ENCODE measurements around the gene ANKRD45.

Gene ANKRD45

GRCh38 chr1:173714759-173715537, 45.3 kb upstream of the ANKRD45 start, which contains the start of gene KLHL20:
TSS of gene KLHL20 (plus strand) at chr1:173714981. CDS start at chr1:173716044, 1,063 bp downstream.
- TF ChIP-seq GABPA (IDR thresholded peaks at IDR 0.05; ENCODE audit: low read depth) (peak; percentile 99), SPI1 (IDR thresholded peaks at IDR 0.05; ENCODE audit: borderline replicate concordance, low read depth) (peak; percentile 17; the same call in 1 of the 2 replicates), POLR2AphosphoS5 (IDR thresholded peaks at IDR 0.05; ENCODE audit: low read depth) (peak; percentile 93), CTCF (IDR thresholded peaks at IDR 0.05; ENCODE audit: insufficient read depth, low read length) (no peak), REST (IDR thresholded peaks at IDR 0.05; ENCODE audit: insufficient replicate concordance, low read depth) (no peak)
- peak within 1 kb of the TSS; percentile 83 for H3K27ac ChIP-seq (replicated peaks)
- DNase-seq (ENCODE audit: low read depth in 1 of 2, low spot score in 1 of 2) = peak; percentile 71 to 92

GRCh38 chr1:173714441-173714758, 44.7 kb upstream of the ANKRD45 start:
- H3K27me3 ChIP-seq (ENCODE audit: insufficient read depth, poor library complexity, severe bottlenecking) = no peaks in the 10 kb centered on the region
- H3K4me3 ChIP-seq (replicated peaks; ENCODE audit: insufficient read depth, low read length) = peak overlapping the region; percentile 48
- TF ChIP-seq GABPA (IDR thresholded peaks at IDR 0.05; ENCODE audit: low read depth) (no peak), POLR2AphosphoS5 (IDR thresholded peaks at IDR 0.05; ENCODE audit: low read depth) (no peak), CTCF (IDR thresholded peaks at IDR 0.05; ENCODE audit: insufficient read depth, low read length) (no peak), SPI1 (IDR thresholded peaks at IDR 0.05; ENCODE audit: borderline replicate concordance, low read depth) (no peak), REST (IDR thresholded peaks at IDR 0.05; ENCODE audit: insufficient replicate concordance, low read depth) (no peak)
- peak overlapping the region; percentile 83 for H3K27ac ChIP-seq (replicated peaks)
- no peak for DNase-seq (ENCODE audit: low read depth in 1 of 2, low spot score in 1 of 2)

More at GRCh38 chr1:173714759-173715537, 45.3 kb upstream of the ANKRD45 start, which contains the start of gene KLHL20:
- Histone ChIP-seq H3K27me3 (ENCODE audit: insufficient read depth, poor library complexity, severe bottlenecking) (no peaks in the 10 kb centered on the region), H3K4me3 (replicated peaks; ENCODE audit: insufficient read depth, low read length) (peak within 1 kb of the TSS; percentile 48)

- no peak overlapping the region for H3K27ac ChIP-seq (replicated peaks)
- TF ChIP-seq GABPA (IDR thresholded peaks at IDR 0.05; ENCODE audit: low read depth) = no peak
- TF ChIP-seq SPI1 (IDR thresholded peaks at IDR 0.05; ENCODE audit: borderline replicate concordance, low read depth) = no peak
- no peak for TF ChIP-seq REST (IDR thresholded peaks at IDR 0.05; ENCODE audit: insufficient replicate concordance, low read depth)
- TF ChIP-seq POLR2AphosphoS5 (IDR thresholded peaks at IDR 0.05; ENCODE audit: low read depth) = no peak
- TF ChIP-seq CTCF (IDR thresholded peaks at IDR 0.05; ENCODE audit: insufficient read depth, low read length) = no peak
- H3K27me3 ChIP-seq (ENCODE audit: insufficient read depth, poor library complexity, severe bottlenecking) = no peaks in the 10 kb centered on the region
These were observed 39.1 kb upstream of the ANKRD45 start for GRCh38 chr1:173708787-173709186.

More at GRCh38 chr1:173708787-173709186, 39.1 kb upstream of the ANKRD45 start:
- no peak for DNase-seq (ENCODE audit: low read depth in 1 of 2, low spot score in 1 of 2)
- no peak overlapping the region for H3K4me3 ChIP-seq (replicated peaks; ENCODE audit: insufficient read depth, low read length)

Measured in HL-60 (cell line).